ENCODE results near the gene UNCX.
"Not testable (repeated sequence)": the region's sequence is repeated elsewhere in the genome, so short reads cannot be mapped to it uniquely, and the experiment has no call there.

Gene UNCX

DNA sequence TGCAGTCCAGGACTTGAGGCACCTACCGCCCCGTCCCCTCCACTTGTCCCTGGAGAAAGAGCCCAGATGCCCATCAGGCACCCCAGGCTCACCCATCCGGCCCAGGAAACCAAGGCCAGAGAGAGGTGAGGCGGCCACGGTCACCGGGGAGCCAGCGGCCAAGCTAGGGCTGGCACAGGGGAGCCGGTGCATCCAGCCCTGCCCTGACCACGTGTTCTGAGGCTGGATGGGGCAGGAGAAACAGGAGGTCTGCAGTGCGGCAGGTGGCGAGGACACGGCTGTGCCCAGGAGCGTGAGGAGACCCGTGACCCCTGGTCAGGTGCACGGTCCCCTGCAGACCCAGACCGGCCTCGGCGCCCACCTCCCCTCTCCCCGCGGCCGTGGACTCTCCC is 27.6 kb downstream of the UNCX start:
- TF ChIP-seq, protein P1, sequence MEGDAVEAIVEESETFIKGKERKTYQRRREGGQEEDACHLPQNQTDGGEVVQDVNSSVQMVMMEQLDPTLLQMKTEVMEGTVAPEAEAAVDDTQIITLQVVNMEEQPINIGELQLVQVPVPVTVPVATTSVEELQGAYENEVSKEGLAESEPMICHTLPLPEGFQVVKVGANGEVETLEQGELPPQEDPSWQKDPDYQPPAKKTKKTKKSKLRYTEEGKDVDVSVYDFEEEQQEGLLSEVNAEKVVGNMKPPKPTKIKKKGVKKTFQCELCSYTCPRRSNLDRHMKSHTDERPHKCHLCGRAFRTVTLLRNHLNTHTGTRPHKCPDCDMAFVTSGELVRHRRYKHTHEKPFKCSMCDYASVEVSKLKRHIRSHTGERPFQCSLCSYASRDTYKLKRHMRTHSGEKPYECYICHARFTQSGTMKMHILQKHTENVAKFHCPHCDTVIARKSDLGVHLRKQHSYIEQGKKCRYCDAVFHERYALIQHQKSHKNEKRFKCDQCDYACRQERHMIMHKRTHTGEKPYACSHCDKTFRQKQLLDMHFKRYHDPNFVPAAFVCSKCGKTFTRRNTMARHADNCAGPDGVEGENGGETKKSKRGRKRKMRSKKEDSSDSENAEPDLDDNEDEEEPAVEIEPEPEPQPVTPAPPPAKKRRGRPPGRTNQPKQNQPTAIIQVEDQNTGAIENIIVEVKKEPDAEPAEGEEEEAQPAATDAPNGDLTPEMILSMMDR (IDR thresholded peaks at IDR 0.05; ENCODE audit: borderline replicate concordance, control extremely low read depth, extremely low read depth, insufficient read depth, missing control alignments), result no peak
- DNase-seq (ENCODE audit: low spot score), result no peak
- in situ Hi-C loops (cut with MboI; ENCODE audit: low sequenced_read_pairs, unreplicated experiment), result no loop called here

DNA sequence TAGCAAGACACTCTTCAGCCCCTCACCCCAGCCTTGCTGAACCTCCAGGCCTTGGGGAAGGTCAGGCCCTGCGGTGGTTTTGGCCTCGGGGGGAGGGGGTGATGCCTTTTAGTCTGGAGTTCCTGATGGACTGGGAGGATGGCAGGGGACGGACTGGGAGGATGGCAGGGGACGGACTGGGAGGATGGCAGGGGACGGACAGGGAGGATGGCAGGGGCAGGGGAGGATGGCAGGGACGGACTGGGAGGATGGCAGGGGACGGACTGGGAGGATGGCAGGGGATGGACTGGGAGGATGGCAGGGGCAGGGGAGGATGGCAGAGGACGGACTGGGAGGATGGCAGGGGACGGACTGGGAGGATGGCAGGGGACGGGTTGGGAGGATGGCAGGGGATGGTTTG is 28.4 kb downstream of the UNCX start:
- DNase-seq (ENCODE audit: low spot score); in situ Hi-C loops (cut with MboI; ENCODE audit: low sequenced_read_pairs, unreplicated experiment): not testable (repeated sequence)

GRCh38 chr7:1262441-1262840 is 29.8 kb downstream of the UNCX start:
- TF ChIP-seq, protein P1 (IDR thresholded peaks at IDR 0.05; ENCODE audit: borderline replicate concordance, control extremely low read depth, extremely low read depth, insufficient read depth, missing control alignments), result no peak
- in situ Hi-C loops (cut with MboI; ENCODE audit: low sequenced_read_pairs, unreplicated experiment), result no loop called here
- no peak for DNase-seq (ENCODE audit: low spot score)

DNA sequence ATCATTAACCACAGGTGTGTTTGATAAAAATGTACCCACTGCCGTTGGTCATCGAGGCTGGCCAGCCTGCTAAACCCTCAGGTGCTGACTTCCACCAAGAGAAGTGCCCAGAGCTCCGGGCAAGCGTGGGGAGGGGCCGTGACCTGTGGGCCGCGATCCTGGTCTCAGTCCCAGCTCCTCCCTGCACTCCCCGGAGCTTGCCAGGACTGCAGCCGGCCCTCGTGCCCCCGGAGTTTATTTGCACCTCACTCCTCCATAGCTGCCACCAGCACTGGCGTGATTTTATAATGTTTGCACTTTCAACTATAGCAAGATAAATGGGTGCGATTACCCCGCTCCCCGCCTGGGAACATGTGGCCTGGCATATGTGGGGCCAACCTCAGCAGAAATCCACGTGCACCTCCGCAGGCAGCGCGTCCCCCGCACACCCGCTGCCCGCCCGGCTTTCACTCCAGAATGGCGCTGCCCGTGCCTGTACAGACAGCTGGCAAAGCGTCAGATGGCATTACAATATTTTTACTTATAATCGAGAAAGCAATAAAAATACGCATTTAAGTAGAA is 30.8 kb downstream of the UNCX start:
- TF ChIP-seq, protein P1 (IDR thresholded peaks at IDR 0.05; ENCODE audit: borderline replicate concordance, control extremely low read depth, extremely low read depth, insufficient read depth, missing control alignments), result no peak
- in situ Hi-C loops (cut with MboI; ENCODE audit: low sequenced_read_pairs, unreplicated experiment), result no loop called here
- DNase-seq (ENCODE audit: low spot score), result no peak

DNA sequence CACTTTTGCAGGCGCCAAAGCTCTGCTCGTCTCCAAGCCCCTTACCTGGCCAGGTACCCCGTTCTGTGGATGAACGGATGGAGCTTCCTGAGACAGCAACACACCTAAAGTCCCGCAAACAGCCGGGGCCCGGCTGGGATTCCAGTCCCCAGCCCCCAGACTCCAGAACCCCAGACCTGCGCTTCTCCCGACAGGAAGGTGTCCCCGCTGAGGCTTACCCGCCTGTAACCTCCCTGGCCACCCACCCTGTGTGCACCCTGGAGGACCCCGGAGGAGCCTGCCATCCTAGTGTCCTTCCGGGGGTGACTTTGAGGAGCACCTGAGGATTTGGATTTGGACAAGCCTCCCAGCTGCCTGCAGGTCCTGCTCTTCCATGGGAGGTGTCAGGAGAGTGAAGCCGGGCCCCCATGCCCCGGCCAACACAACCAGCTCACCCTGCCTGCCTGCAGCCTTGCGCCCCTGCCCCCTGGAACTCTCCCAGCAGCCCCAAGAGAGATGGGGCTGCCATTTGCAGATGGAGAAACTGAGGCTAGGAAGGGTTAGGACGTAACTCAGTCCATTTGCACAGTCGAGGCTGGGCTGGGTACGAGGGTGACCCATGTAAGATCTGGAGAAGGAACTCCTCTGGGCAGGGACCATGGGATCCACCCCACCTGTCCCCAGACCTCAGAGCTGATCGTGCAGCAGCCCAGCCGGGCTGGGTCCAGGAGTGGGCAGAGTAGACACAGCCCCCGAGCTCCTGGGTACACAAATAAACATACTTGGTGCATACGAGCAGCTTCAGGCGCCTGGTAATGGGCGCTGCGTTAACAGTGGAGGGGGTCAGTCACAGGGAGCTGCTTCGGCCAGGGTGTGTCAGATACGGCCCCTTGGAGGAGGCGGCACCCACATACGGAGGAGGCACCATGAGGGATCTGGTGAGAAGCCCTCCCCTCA is 31.9 kb downstream of the UNCX start:
- TF ChIP-seq, protein P1 (IDR thresholded peaks at IDR 0.05; ENCODE audit: borderline replicate concordance, control extremely low read depth, extremely low read depth, insufficient read depth, missing control alignments), result no peak
- no peak for DNase-seq (ENCODE audit: low spot score)
- in situ Hi-C loops (cut with MboI; ENCODE audit: low sequenced_read_pairs, unreplicated experiment), result no loop called here

- in situ Hi-C loops (cut with MboI; ENCODE audit: low sequenced_read_pairs, unreplicated experiment), result no loop called here
- DNase-seq (ENCODE audit: low spot score), result no peak
- TF ChIP-seq, protein P1 (IDR thresholded peaks at IDR 0.05; ENCODE audit: borderline replicate concordance, control extremely low read depth, extremely low read depth, insufficient read depth, missing control alignments), result no peak
These were observed 34.6 kb downstream of the UNCX start for GRCh38 chr7:1267016-1267900.

Measured in GM13976 (cell line).